ENCODE measurements around the gene CYSLTR1. TPM values are rescaled to one million over a fixed set of nuclear protein-coding genes. Genes with fewer than 3 reads are reported as not detected.
"Not testable (repeated sequence)": the region's sequence is repeated elsewhere in the genome, so short reads cannot be mapped to it uniquely, and the experiment has no call there.

Gene CYSLTR1
- total RNA-seq, 1 experiment from 2014 or later, result not detected

- Histone ChIP-seq H3K9me3 (no peaks in the 10 kb centered on the region), H3K27me3 (no peaks in the 10 kb centered on the region), H3K36me3 (no peaks in the 10 kb centered on the region), H3K4me3 (no peak overlapping the region)
- DNase-seq, result no peak
Observed at GRCh38 chrX:78303086-78303485, 24.3 kb downstream of the CYSLTR1 start.

GRCh38 chrX:78300933-78301332, 26.5 kb downstream of the CYSLTR1 start:
- not testable (repeated sequence) for H3K27me3 ChIP-seq, H3K4me3 ChIP-seq, H3K36me3 ChIP-seq, DNase-seq, H3K9me3 ChIP-seq

GRCh38 chrX:78283511-78283910, 43.9 kb downstream of the CYSLTR1 start:
- no peak for DNase-seq
- Histone ChIP-seq H3K9me3 (no peaks in the 10 kb centered on the region), H3K27me3 (no peaks in the 10 kb centered on the region), H3K4me3 (no peak overlapping the region), H3K36me3 (no peaks in the 10 kb centered on the region)

- Histone ChIP-seq H3K9me3 (no peaks in the 10 kb centered on the region), H3K4me3 (no peak overlapping the region), H3K27me3 (no peaks in the 10 kb centered on the region), H3K36me3 (no peaks in the 10 kb centered on the region)
- DNase-seq, result no peak
Observed at GRCh38 chrX:78237127-78237526, 90.3 kb downstream of the CYSLTR1 start.

- not testable (repeated sequence) for H3K4me3 ChIP-seq, H3K27me3 ChIP-seq, H3K9me3 ChIP-seq, DNase-seq, H3K36me3 ChIP-seq
Observed at GRCh38 chrX:78226047-78226446, 101.4 kb downstream of the CYSLTR1 start.

Other genes starting within 250 kb of the CYSLTR1 start
- 328 and 387 TPM in 2 replicates for gene PGK1, start 223.4 kb downstream of the CYSLTR1 start, total RNA-seq (2014; rRNA removed; shearing (Covaris generic); ENCODE audit: low replicate concordance)
- 31.0 and 34.9 TPM in 2 replicates for gene TAF9B, start 188.0 kb downstream of the CYSLTR1 start, total RNA-seq (2014; rRNA removed; shearing (Covaris generic); ENCODE audit: low replicate concordance)